GM18907 (cell line): ENCODE measurements around the gene FAAH.

Experiments used
- ATAC-seq: cut with Tn5 transposase; IDR thresholded peaks from one replicate; pipeline ENCODE4 v1.9.1; 2021; ENCODE audit warnings: mild to moderate bottlenecking, moderate library complexity; ENCODE audit not compliant: unreplicated experiment

FAAH gene

DNA sequence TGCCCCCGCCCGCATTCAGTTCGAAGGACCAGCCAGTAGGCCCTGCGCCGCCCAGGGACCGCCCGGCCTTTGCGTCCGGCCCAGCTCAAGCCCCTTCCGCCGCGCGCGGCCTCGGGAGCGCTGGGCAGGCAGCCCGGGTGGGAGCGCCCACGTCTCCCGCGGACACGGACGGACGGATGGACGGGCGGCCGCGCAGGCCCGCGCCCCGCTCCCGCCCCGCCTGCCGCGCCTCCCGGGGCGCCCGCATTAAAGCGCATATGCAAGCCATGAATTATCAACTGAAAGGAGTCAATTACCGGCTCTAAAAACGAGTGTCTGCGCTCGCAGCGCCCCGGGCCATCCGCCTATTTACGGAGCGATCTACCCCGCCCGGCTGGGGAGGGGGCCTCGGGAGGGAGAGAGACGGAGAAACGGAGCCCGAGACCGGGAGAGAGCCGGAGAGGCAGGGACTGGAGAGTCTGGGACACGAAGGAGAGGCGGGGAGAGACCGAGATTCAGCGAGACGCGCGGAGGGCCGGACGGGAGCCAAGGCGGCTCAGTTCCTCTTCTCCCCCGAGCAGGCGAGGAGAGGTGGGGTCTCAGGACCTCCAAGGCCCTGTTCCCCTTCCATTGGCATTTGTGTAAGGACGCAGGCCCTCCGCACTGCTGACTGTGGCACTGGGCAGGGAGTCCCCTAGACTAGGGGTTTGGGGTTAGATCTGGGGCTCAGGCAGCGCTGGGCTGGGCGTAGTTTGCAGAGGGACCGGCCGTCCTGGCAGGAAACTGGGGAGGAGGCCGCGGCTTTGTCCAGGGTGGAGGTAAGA, 54.2 kb downstream of the FAAH start:
- no peak for ATAC-seq

DNA sequence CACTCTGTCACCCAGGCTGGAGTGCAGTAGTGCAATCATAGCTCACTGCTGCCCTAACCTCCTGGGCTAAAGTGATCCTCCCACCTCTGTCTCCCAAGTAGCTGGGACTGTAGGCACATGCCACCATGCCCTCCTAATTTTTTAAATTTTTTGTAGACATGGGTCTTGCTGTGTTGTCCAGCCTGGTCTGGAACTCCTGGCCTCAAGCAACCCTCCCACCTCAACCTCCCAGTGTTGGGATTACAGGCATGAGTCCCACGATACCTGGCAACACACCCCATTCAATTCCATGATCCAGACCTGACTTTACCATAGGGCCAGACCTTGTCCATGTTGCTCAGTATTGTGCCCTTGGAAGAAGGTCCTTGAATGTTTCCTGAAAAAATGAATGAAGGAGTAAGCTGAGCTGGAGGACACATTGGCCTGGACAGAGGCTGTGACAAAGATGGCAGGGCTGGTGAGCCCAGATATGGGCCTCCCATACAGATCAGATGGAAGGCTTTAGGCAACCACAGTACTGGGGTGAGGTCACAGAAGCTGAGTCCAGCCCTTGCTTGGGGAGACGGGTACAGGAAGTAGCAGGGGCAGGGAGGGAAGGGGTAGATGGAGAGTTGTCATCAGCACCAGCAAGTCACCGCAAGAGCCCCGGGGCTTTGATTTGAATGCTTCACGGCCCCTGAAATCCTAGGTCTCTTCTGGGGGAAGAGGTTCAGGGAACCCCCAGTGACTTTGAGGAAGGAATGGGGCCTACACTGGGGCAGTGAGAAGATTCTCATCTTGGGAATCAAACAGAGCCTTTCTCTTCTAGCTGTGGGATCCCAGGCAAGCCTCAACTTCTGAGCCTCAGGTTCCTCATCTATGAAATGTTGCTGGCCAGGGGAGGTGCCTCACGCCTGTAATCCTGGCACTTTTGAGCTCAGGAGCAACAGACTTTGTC, 55.4 kb downstream of the FAAH start:
- no peak for ATAC-seq

DNA sequence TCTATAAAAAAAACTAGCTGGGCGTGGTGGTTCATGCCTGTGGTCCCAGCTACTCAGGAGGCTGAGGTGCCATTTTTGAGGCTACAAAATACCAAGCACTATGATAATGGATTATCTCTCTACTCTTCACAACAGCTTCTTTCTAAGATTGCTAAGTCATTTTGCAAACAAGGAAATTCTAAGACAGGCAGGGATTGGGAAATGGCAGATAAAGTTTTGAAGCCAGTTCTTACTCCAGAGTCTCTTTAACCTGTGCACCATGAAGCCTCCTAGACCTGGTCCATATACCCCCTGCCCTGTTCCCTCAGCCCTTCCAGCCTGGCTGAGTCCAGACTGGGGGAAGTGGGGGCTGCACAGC, 56.0 kb downstream of the FAAH start:
- ATAC-seq, result no peak

DNA sequence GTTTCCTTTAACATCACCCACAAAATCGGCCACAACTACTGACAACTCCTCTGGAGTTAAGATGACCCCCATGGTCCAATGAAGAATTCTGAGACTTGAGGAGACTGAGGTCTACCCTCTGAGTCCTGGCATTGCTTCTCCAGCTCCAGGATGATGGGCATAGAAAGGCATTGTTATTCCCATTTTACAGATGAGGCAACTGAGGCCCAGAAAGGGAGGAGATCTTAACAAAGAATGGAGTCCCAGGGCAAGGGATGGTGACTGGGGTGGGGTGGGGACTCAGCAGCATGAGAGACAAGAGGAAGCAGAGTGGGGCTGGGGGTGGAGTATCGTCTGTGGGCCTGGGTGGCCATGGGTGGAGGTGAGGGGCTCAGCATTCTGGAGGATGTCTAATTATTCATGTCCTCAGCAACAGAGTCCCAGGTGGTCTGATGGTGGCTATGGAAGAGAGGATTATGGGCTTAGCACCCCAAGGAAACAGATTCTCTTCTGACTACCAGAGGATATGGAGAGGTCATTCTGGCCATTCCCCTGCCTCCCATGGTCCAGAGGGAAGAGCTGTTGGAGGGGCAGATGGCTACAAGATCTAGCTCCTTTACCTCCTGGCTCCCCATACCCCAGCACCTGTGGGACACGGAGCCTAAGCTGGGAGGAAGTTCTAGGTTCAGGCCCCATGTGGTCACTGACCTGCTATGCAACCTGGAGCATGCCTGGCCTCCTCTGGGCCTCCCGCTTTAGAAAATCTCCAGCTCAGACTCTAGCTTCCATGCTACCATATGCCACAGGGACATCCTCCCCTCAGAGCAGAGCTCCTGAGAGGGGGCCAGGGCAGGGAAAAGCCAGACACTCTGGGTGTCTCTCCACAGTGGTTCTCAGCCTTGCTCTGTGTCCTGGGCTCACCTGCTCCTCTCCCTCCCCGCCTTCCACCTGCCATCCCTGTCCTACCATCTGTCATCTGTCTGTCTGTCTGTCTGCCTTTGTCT, 58.1 kb downstream of the FAAH start:
- no peak for ATAC-seq

DNA sequence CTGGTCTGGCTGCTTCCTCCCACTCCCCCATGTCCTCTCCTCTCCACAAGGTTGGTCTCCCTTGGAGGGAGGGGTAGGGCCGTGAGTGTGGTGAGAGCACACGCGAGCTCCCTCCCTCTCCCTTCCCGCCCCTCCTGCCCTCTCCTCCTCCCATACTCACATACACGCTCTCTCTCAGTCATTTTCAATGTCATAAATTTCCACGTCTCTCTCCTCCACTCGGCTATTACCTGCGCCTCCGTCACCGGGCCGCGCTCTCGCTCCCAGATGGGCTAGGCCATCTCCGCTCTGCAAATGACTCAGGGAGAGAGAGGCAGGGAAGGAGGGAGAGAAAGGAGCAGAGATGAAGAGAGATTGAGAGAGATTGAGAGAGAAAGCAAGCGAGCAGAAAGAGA, 58.8 kb downstream of the FAAH start:
- no peak for ATAC-seq

DNA sequence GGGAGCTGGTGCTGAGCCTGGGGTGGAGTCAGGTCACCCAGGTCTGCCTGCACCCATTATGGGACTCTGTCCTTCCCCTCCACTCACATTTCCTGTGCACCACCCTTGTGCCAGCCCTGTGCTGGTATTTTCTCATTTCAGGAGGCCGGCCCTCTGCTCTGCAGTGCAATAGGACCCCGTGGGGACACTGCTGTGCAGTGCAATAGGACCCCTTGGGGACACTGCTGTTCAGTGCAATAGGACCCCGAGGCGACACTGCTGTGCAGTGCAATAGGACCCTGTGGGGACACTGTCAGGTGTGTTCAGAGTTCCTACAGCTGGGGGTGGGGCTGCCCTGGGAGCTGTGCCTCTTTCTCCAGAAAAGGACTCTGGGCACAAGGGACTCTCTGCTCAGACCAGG, 59.3 kb downstream of the FAAH start:
- ATAC-seq, result no peak

DNA sequence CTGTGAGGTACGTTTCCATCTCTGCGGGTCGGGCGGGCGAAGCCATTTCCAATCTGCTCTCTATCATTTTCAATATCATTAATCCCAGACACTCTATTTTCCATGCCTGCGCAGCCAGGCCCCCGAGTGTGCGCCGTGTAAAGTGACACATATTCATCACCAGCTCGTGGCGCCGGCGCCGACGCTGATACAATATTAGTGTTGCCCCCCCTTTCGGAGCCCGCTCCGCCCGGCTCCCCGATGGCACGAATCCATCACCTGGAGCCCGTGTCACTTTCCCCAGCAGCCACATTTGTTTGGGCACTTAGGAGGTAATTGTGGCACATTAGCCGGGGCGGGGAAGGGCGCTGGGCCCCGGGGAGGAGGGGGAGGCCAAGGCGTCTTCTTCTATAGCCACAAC, 61.8 kb downstream of the FAAH start:
- no peak for ATAC-seq

DNA sequence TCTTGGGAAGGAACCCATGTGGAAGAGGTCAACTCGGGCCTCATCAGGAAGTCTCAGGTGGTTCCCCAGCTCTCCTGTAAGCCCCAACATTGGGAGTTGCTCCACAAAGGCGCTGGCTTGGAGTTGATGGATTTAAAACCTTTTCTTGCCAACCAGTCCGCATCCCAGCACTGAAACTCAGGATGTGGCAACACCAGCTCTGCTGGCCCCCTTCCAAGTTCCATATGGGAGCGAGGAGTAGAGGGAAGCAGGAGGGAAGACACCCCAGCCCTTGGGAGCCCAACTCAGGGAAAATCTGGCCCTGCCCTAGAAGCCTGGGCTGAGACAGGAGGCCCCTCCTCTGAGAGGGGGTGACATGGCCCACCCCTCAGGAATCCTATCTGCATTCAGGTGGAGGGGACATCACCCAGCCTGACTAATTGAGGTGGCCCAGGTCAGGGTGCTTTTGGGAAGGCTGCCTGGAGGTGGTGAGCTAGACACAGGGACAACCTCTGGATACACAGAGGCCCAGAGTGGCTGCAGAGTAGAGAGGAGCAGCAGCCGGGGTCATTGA, 62.4 kb downstream of the FAAH start:
- no peak for ATAC-seq

DNA sequence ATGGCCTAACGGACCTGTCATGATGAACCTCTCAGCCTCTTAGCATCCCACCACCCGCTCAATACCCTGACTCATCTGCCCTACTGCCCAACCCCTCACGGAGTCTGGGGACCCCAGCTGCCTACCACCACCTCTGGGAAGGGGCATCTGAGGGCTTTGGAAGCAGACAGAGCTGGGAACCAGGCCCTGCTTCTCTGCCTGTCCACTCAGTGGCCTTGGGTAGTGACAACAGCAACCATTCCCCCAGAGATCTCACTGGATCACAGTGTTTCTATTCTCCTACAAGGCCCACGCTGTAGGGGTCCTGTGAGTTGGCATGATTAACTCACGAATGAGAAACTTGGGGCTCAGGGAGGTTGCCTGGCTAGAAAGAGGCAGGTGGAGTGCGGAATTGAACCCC, 63.1 kb downstream of the FAAH start:
- no peak for ATAC-seq

DNA sequence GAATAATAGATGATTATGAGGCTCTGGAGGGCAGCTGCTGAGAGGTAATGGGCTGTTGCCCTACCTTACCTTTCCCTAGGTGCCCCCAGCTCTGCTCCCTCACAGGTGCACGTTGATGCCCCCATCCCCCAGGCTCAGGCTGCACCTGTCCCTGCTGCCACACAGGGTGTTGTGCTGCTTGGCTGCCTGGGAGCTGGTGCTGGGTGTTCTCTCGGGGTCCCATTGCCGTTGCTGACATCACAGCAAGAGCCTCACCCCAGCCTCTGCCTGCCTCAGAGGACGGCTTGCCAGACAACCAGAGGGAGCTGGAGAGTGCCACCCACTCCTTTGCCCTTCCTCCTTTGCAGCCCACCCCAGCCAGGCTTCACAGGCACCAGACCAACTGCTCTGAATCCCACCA, 64.1 kb downstream of the FAAH start:
- no peak for ATAC-seq

DNA sequence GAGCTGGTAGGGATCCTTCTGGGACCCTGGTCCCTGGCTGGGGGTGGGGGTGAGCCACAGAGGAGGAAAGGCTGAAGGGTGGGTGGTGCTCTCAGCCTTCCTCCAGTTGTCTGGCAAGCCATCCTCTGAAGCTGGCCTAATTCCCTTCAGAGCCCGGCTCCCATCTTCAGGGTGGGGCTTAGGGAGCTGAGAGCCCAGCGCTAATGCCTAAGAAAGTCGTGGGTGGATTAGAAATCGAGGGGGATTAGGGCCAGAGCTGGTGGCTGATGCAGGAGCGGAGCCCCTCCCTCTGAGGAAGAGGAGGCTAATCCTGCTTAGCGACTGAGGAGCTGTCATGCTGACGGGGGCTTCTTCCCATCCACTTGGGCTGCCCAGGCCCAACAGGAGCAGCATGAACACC, 64.7 kb downstream of the FAAH start:
- ATAC-seq, result no peak

DNA sequence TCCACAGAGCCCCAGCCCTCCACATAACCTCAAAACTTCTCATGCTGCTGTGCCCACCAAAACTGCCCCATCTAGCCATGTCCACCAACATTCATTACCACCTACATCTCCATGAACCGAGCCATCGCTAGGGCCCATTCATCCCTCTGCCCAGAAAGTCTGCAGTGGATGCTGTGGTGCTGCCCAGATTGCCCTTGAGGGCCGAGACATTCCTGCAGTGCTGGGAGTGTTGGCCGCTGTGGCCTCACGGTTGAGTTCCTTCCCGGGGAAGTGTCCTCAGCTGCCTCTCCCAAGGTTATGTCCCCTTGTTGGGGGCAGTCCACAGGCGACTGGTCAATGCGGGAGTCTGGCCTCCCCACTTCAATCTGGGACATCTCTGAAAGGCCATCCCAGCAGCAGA, 65.2 kb downstream of the FAAH start:
- ATAC-seq, result no peak

DNA sequence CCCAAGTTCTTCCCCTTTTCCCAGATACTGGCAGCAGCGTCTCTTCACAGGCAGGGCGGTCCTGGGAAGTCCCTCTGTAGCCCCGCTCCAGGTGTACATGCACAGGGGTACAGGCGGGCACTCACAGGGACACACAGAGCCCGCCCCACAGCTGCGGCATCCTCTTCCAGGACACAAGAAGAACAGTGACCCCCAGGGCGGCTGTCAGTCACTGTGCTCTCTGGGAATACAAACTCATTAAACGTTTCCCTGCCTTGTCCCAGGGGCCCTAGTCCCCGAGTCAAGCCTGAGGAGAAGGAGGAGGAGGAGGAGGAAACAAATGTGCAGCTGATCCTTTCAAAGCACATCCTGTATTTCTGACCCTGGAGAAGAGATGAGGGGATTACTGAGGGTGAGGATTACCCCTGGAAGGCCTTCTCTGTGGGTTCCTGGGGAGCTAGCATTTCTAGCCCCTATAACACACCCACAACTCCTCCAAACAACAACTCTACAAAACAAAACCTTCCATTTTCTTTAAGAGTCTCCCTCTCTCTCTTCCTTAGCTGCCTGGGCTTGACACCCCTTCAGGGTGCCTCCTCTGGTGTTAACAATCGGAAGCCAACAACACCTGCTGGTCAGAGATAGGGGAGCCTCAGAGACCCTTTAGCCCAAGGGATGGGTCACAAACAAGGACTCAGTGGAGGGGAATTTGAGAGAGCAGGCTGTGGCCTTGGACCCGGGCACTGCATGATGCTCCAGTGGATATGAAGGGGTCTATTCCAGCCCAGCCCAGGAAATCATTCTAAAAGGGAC, 67.1 kb downstream of the FAAH start:
- ATAC-seq, result no peak

DNA sequence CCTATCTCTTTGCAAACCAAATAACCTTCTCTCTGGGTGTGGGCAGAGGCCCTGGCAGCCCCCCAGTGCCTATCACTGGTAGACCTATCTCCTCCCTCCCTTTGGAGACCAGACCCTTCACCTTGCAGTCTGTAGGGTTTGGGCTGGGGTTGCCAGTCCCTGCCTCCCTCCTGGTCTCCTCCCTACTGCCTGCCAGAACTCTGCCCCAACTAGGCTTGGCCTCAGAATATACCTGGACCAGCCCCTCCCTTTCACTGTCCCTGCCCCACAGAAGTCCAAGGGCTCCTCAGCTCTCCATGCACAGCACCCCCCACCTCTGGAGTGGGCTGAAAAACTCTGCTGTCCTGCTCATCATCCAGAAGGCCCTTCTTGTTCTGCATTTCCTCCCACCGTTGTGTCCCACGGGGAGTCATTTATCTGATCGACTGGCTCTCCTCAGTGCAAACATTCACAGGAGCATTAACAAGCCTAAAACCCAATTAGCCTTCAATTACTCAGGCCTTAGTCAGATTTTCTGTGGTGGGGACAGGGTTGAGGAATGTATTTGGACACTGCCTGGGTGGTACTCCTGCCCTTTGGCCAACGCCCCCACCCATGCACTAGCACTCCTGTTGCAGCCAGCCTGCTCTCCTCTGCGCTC, 67.8 kb downstream of the FAAH start:
- ATAC-seq, result no peak
